HG02759 (cell line): ENCODE results near the gene HAVCR1.

Source experiments
- ATAC-seq: cut with Tn5 transposase; IDR thresholded peaks from one replicate; pipeline ENCODE4 v1.9.1; 2021; ENCODE audit warnings: mild to moderate bottlenecking, moderate library complexity; ENCODE audit not compliant: unreplicated experiment

HAVCR1 gene

DNA sequence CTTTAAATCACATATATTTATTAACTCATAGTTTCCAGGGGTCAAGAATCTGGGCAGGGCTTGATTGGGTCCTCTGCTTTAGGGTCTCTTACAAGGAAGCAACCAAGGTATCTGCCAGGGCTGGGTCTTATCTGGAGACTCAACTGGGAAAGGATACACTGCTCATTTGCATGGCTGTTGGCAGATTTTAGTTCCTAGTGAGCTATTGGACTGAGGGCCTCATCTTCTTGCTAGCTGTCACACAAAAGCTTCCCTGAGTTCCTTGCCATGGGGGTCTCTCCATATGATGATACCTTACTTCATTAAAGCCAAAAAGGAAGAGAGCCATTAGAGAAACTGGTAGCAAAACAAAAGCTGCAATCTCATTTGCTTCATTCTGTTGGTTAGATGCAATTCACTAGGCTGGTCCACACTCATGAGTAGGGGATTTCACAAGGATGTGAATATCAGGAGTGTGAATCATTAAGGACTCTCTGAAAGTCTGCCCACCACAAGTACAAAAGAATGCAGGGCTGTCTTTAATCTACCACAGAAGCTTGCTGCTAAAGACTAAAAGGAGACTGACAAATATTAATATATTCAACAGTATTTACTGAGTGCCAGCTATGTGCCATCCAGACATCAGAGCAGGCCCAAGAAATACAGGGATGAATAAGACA is 53.9 kb downstream of the HAVCR1 start:
- ATAC-seq = no peak

DNA sequence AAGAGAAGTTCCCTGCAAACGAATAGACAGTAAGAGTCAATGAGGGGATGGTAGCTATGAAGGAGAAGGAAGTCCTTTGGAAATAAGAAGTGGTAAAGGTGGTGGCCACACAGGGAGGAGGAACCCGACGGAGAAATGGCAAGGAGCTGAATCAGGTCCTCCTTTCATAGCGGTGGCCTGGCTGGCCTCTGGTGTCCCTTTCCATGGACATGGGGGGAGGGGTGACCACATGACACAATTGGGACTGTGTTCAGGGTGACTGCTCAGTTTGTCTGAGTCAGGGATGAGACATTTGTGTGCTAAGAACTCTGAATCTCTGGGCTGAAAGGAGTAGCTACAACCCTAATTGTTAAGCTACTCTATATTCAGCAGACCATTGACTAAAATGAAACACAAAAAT is 67.2 kb downstream of the HAVCR1 start:
- no peak for ATAC-seq

DNA sequence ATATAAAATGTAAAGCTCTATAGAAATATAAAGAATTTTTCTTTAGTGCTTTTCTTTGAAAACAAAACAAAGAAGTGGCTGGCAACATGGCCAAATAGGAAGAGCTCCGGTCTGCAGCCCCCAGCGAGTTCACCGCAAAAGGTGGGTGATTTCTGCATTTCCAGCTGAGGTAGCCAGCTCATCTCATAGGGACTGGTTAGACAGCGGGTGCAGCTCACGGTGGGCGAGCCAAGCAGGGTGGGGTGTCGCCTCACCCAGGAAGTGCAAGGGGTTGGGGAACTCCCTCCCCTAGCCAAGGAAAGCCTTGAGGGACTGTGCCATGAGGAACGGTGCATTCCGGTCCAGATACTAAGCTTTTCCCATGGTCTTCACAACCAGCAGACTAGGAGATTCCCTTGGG is 74.9 kb downstream of the HAVCR1 start:
- ATAC-seq = no peak

DNA sequence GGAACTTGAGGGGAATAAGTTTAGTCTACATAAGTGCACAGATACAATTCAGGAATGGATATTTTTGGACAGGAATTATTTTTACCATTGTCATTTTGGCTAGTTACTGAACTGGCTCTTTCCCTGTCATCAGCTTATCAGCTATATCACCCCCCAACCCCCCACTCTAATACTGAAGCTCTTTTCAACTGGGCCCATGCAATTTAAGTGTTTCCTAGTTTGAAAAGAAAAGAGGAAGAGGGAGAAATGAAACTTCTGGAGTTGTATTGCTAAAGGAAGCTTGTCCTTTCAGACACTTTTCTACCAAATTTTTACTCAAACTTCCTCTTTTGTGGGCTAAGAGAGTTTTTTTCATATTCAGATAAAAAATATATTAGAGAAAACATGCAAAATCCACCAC is 77.4 kb downstream of the HAVCR1 start:
- ATAC-seq = no peak
